Vagina (tissue), 2 donors: ENCODE measurements around the gene ATP6V0C. TPM values are rescaled to one million over a fixed set of nuclear protein-coding genes. Genes with fewer than 3 reads are reported as not detected.

ENCODE experiments used
- DNase-seq, 2 donors: peaks; one replicate each; pipeline ENCODE4 v3.0.0-alpha.2; 2017; ENCODE audit errors: extremely low spot score in 2 of 2
- H3K27ac ChIP-seq: fragments of 200-600 bp; sonication (generic); one replicate; pipeline ENCODE4 v1.5.1; 2019
- H3K27me3 ChIP-seq: fragments of 200-600 bp; sonication (generic); one replicate; pipeline ENCODE4 v1.5.1; 2019
- H3K36me3 ChIP-seq, 2 donors: fragments of 200-600 bp; sonication (generic); one replicate each; pipeline ENCODE4 v1.5.1; 2017 to 2019
- H3K4me1 ChIP-seq: fragments of 200-600 bp; sonication (generic); one replicate; pipeline ENCODE4 v1.5.1; 2019
- H3K4me3 ChIP-seq, 2 donors: fragments of 200-600 bp; sonication (generic); 1 replicate in 1 of 2; 2 replicates in 1 of 2; pipeline ENCODE4 v1.5.1; 2016 to 2019
- H3K9me3 ChIP-seq: fragments of 200-600 bp; sonication (generic); one replicate; pipeline ENCODE4 v1.5.1; 2019
- CTCF ChIP-seq, 3 experiments: fragments of 450-650 bp in 2 of 3; fragments of 200-600 bp in 1 of 3; sonication (generic) in 1 of 3; IDR thresholded peaks; one replicate each; pipeline ENCODE4 v1.5.1; 2017 to 2019; ENCODE audit warnings: antibody characterized with exemption in 3 of 3, mild to moderate bottlenecking in 2 of 3, moderate library complexity in 2 of 3
- POLR2A ChIP-seq, 2 donors: fragments of 450-650 bp; IDR thresholded peaks; one replicate each; pipeline ENCODE4 v1.6.1; 2017; ENCODE audit warnings: antibody characterized with exemption in 2 of 2, mild to moderate bottlenecking in 2 of 2, moderate library complexity in 2 of 2
- POLR2AphosphoS5 ChIP-seq, 2 donors: sonication (generic); formaldehyde crosslinking; IDR thresholded peaks; one replicate each; pipeline ENCODE4 v1.9.0; 2017; ENCODE audit warnings: antibody characterized with exemption in 2 of 2, mild to moderate bottlenecking in 2 of 2, low read depth in 1 of 2; ENCODE audit not compliant: insufficient read depth in 1 of 2
- intact Hi-C: fragments of 100-400 bp; cut with DNase I; formaldehyde crosslinking; loops from one replicate; pipeline ENCODE4 v1.15.1; 2023
- total RNA-seq: library from RNA; depleted of rRNA; stranded (reverse); fragments of >200 nt; gene quantifications from one replicate; pipeline ENCODE4 v1.2.3, GENCODE V29; 2016

ATP6V0C gene
- total RNA-seq, 1 donor from 2014 or later, result 133 TPM

- peaks cover 45% of the 10 kb centered on the region for H3K4me1 ChIP-seq
- H3K27me3 ChIP-seq, result no peaks in the 10 kb centered on the region
- DNase-seq, result no peak
- no peaks in the 10 kb centered on the region for H3K9me3 ChIP-seq
- H3K27ac ChIP-seq, result peak overlapping the region; percentile 80
- H3K4me3 ChIP-seq, result peak overlapping the region; percentile 47 to 57
- TF ChIP-seq CTCF (IDR thresholded peaks at IDR 0.05), result no peak
- TF ChIP-seq POLR2A (IDR thresholded peaks at IDR 0.05), result peak in 1 of 2 donors; percentile 28
- TF ChIP-seq POLR2AphosphoS5 (IDR thresholded peaks at IDR 0.05; ENCODE audit: insufficient read depth in 1 of 2, low read depth in 1 of 2), result peak in 1 of 2 donors; percentile 43
- H3K36me3 ChIP-seq, result no peaks in the 10 kb centered on the region
- intact Hi-C loops, result no loop called here
Measured at GRCh38 chr16:2467528-2468232, 46.1 kb upstream of the ATP6V0C start.

GRCh38 chr16:2468233-2468724 lies 45.5 kb upstream of the ATP6V0C start:
- Histone ChIP-seq H3K27ac (peak overlapping the region; percentile 80), H3K9me3 (no peaks in the 10 kb centered on the region), H3K4me1 (peaks cover 50% of the 10 kb centered on the region), H3K27me3 (peaks cover 4% of the 10 kb centered on the region), H3K36me3 (no peaks in the 10 kb centered on the region), H3K4me3 (peak overlapping the region; percentile 47 to 57)
- DNase-seq, result no peak
- TF ChIP-seq POLR2AphosphoS5 (IDR thresholded peaks at IDR 0.05; ENCODE audit: insufficient read depth in 1 of 2, low read depth in 1 of 2) (no peak), CTCF (IDR thresholded peaks at IDR 0.05) (no peak), POLR2A (IDR thresholded peaks at IDR 0.05) (no peak)
- intact Hi-C loops, result no loop called here

GRCh38 chr16:2468725-2469398 lies 44.9 kb upstream of the ATP6V0C start:
- intact Hi-C loops, result no loop called here
- TF ChIP-seq CTCF (IDR thresholded peaks at IDR 0.05) (no peak), POLR2A (IDR thresholded peaks at IDR 0.05) (no peak), POLR2AphosphoS5 (IDR thresholded peaks at IDR 0.05; ENCODE audit: insufficient read depth in 1 of 2, low read depth in 1 of 2) (no peak)
- H3K4me3 ChIP-seq, result peak overlapping the region; percentile 47 to 57
- no peaks in the 10 kb centered on the region for H3K9me3 ChIP-seq
- DNase-seq, result no peak
- H3K27ac ChIP-seq, result peak overlapping the region; percentile 80
- no peaks in the 10 kb centered on the region for H3K36me3 ChIP-seq
- peaks cover 54% of the 10 kb centered on the region for H3K4me1 ChIP-seq
- H3K27me3 ChIP-seq, result peaks cover 4% of the 10 kb centered on the region

- no peaks in the 10 kb centered on the region for H3K9me3 ChIP-seq
- no peak overlapping the region for H3K4me3 ChIP-seq
- H3K27me3 ChIP-seq, result peaks cover 4% of the 10 kb centered on the region
- H3K27ac ChIP-seq, result no peak overlapping the region
- H3K36me3 ChIP-seq, result no peaks in the 10 kb centered on the region
- no peak for TF ChIP-seq POLR2AphosphoS5 (IDR thresholded peaks at IDR 0.05; ENCODE audit: insufficient read depth in 1 of 2, low read depth in 1 of 2)
- no peak for TF ChIP-seq POLR2A (IDR thresholded peaks at IDR 0.05)
- no peak for TF ChIP-seq CTCF (IDR thresholded peaks at IDR 0.05)
- peaks cover 60% of the 10 kb centered on the region for H3K4me1 ChIP-seq
- intact Hi-C loops, result no loop called here
- DNase-seq, result no peak
Measured at GRCh38 chr16:2469399-2470233, 44.1 kb upstream of the ATP6V0C start.
